HEK293T (cell line): Measurements from ENCODE around the gene MYO16.

Experiments
- CTCF ChIA-PET: fragments of 350-600 bp; formaldehyde crosslinking; extraction: SDS; loops from one replicate; lab custom pipeline; 2021; ENCODE audit warnings: antibody characterized with exemption, inconsistent platforms; lab: Yijun Ruan, JAX
- POLR2A ChIA-PET: fragments of 350-600 bp; formaldehyde crosslinking; extraction: SDS; loops from one replicate; lab custom pipeline; 2020; ENCODE audit warnings: antibody characterized with exemption, inconsistent platforms; lab: Yijun Ruan, JAX
- DNase-seq: peaks from one replicate; pipeline ENCODE4 v3.0.0; 2012; ENCODE audit warnings: mixed read lengths; ENCODE audit errors: extremely low spot score
- ARNT ChIP-seq: fragments of 450-650 bp; IDR thresholded peaks from 2 replicates; pipeline ENCODE4 v1.6.1; 2017; ENCODE audit warnings: mild to moderate bottlenecking
- BHLHE40 ChIP-seq: fragments of 450-650 bp; IDR thresholded peaks from 2 replicates; pipeline ENCODE4 v1.6.1; 2016; ENCODE audit warnings: mild to moderate bottlenecking, moderate library complexity, borderline replicate concordance
- CTBP1 ChIP-seq: fragments of 450-650 bp; IDR thresholded peaks from 2 replicates; pipeline ENCODE4 v1.6.1; 2016; ENCODE audit warnings: borderline replicate concordance
- ELF4 ChIP-seq: fragments of 450-650 bp; IDR thresholded peaks from 2 replicates; pipeline ENCODE4 v1.6.1; 2017; ENCODE audit warnings: antibody characterized with exemption
- FOXA1 ChIP-seq: fragments of 450-650 bp; IDR thresholded peaks from 2 replicates; pipeline ENCODE4 v1.6.1; 2016; ENCODE audit warnings: mild to moderate bottlenecking
- FOXK2 ChIP-seq: fragments of 450-650 bp; IDR thresholded peaks from 2 replicates; pipeline ENCODE4 v1.6.1; 2016; ENCODE audit warnings: mild to moderate bottlenecking
- FOXM1 ChIP-seq: fragments of 450-650 bp; IDR thresholded peaks from 2 replicates; pipeline ENCODE4 v1.6.1; 2017; ENCODE audit warnings: mild to moderate bottlenecking, borderline replicate concordance
- HDGF ChIP-seq: fragments of 450-650 bp; IDR thresholded peaks from 2 replicates; pipeline ENCODE4 v1.6.1; 2017; ENCODE audit warnings: antibody characterized with exemption, borderline replicate concordance
- L3MBTL2 ChIP-seq: fragments of 450-650 bp; conservative IDR thresholded peaks from 2 replicates; pipeline ENCODE4 v1.6.1; 2016; ENCODE audit warnings: mild to moderate bottlenecking
- LEF1 ChIP-seq: fragments of 450-650 bp; IDR thresholded peaks from 2 replicates; pipeline ENCODE4 v1.6.1; 2017; ENCODE audit warnings: mild to moderate bottlenecking, borderline replicate concordance
- NFRKB ChIP-seq: fragments of 450-650 bp; IDR thresholded peaks from 2 replicates; pipeline ENCODE4 v1.6.1; 2016; ENCODE audit warnings: mild to moderate bottlenecking, moderate library complexity
- PKNOX1 ChIP-seq: fragments of 450-650 bp; IDR thresholded peaks from 2 replicates; pipeline ENCODE4 v1.6.1; 2016
- SP1 ChIP-seq: fragments of 450-650 bp; IDR thresholded peaks from 2 replicates; pipeline ENCODE4 v1.6.1; 2017
- SUZ12 ChIP-seq: fragments of 450-650 bp; IDR thresholded peaks from 2 replicates; pipeline ENCODE4 v1.6.1; 2016; ENCODE audit warnings: mild to moderate bottlenecking
- TARDBP ChIP-seq: fragments of 450-650 bp; IDR thresholded peaks from 2 replicates; pipeline ENCODE4 v1.6.1; 2016
- ZNF384 ChIP-seq: fragments of 450-650 bp; IDR thresholded peaks from 2 replicates; pipeline ENCODE4 v1.6.1; 2016

Gene MYO16

GRCh38 chr13:109140479-109141349 lies 511.3 kb downstream of the MYO16 start:
- no peak for DNase-seq
- no peak for TF ChIP-seq HDGF
- TF ChIP-seq L3MBTL2: no peak
- TF ChIP-seq PKNOX1: no peak
- TF ChIP-seq FOXK2: no peak
- TF ChIP-seq SUZ12: no peak
- no peak for TF ChIP-seq ELF4
- no peak for TF ChIP-seq SP1
- TF ChIP-seq ARNT: no peak
- TF ChIP-seq TARDBP: no peak
- TF ChIP-seq BHLHE40: no peak
- CTCF ChIA-PET: no interaction called here
- POLR2A ChIA-PET: no interaction called here

GRCh38 chr13:109141706-109142105 lies 512.3 kb downstream of the MYO16 start:
- DNase-seq: no peak
- POLR2A ChIA-PET: no interaction called here
- TF ChIP-seq SUZ12 (no peak), BHLHE40 (no peak)
- CTCF ChIA-PET: no interaction called here

GRCh38 chr13:109144693-109145437 lies 515.5 kb downstream of the MYO16 start:
- no peak for DNase-seq
- CTCF ChIA-PET: no interaction called here

GRCh38 chr13:109145631-109146030 lies 516.2 kb downstream of the MYO16 start:
- no peak for TF ChIP-seq PKNOX1
- TF ChIP-seq ARNT: no peak
- TF ChIP-seq ELF4: no peak
- no peak for TF ChIP-seq SUZ12
- no peak for TF ChIP-seq FOXK2
- no peak for TF ChIP-seq L3MBTL2
- TF ChIP-seq CTBP1: no peak
- no peak for TF ChIP-seq SP1
- DNase-seq: peak; percentile 20
- POLR2A ChIA-PET: no interaction called here
- CTCF ChIA-PET: interaction anchor here (0.6 kb wide), 1 partner anchor 56 kb away, joined by 3 read pairs; no protein-coding TSS in a partner anchor

More at GRCh38 chr13:109144693-109145437, 515.5 kb downstream of the MYO16 start:
- POLR2A ChIA-PET: no interaction called here
- TF ChIP-seq FOXA1: no peak
- no peak for TF ChIP-seq PKNOX1
- TF ChIP-seq ZNF384: no peak
- no peak for TF ChIP-seq SUZ12
- TF ChIP-seq CTBP1: no peak

GRCh38 chr13:109146393-109146792 lies 517.0 kb downstream of the MYO16 start:
- POLR2A ChIA-PET: no interaction called here
- CTCF ChIA-PET: interaction anchor here (0.6 kb wide), 1 partner anchor 55 kb away, joined by 3 read pairs; no protein-coding TSS in a partner anchor

GRCh38 chr13:109146912-109147647 lies 517.7 kb downstream of the MYO16 start:
- DNase-seq: no peak
- ChIA-PET POLR2A (no interaction called here), CTCF (no interaction called here)
- TF ChIP-seq TARDBP (no peak), ZNF384 (no peak), FOXA1 (no peak), ELF4 (no peak), CTBP1 (no peak), FOXK2 (no peak), HDGF (no peak), L3MBTL2 (no peak), NFRKB (no peak), ARNT (no peak), BHLHE40 (no peak), SP1 (no peak), LEF1 (no peak), SUZ12 (no peak), PKNOX1 (no peak), FOXM1 (no peak)

More at GRCh38 chr13:109146393-109146792, 517.0 kb downstream of the MYO16 start:
- TF ChIP-seq FOXM1 (no peak), ARNT (no peak), ZNF384 (no peak), CTBP1 (no peak)
- DNase-seq: no peak
